Stimulated activated CD8-positive, alpha-beta memory T cell treated with anti-CD3 and anti-CD28 coated beads, Interleukin-12 subunit alpha, Interleukin-12 subunit beta, amount 100 ng/mL, for 24 hours (primary cell): Measurements from ENCODE around the gene MRPL58.

Source experiments
- DNase-seq: peaks from one replicate; pipeline ENCODE4 v3.0.0-alpha.2; 2020; ENCODE audit errors: extremely low read depth

Gene MRPL58

GRCh38 chr17:75046407-75047289, 34.2 kb downstream of the MRPL58 start, which contains the start of the genes ATP5PD and KCTD2:
ATP5PD (minus strand) TSS chr17:75046969; CDS start chr17:75042650, 4,319 bp downstream.
KCTD2 (plus strand) TSS chr17:75047225; CDS start chr17:75047251, 26 bp downstream.
- peak; percentile 88 for DNase-seq

GRCh38 chr17:75047398-75048098, 35.1 kb downstream of the MRPL58 start:
- DNase-seq = no peak

GRCh38 chr17:75048249-75048878, 35.9 kb downstream of the MRPL58 start:
- DNase-seq = no peak

GRCh38 chr17:75049057-75049456, 36.6 kb downstream of the MRPL58 start:
- DNase-seq = no peak

GRCh38 chr17:75049706-75050105, 37.2 kb downstream of the MRPL58 start:
- no peak for DNase-seq

GRCh38 chr17:75051941-75052340, 39.5 kb downstream of the MRPL58 start:
- no peak for DNase-seq

GRCh38 chr17:75059369-75060345, 47.2 kb downstream of the MRPL58 start:
- no peak for DNase-seq

GRCh38 chr17:75060434-75061054, 48.1 kb downstream of the MRPL58 start:
- DNase-seq = no peak

GRCh38 chr17:75061055-75061438, 48.6 kb downstream of the MRPL58 start:
- no peak for DNase-seq

- no peak for DNase-seq
Observed at GRCh38 chr17:75061618-75062017, 49.1 kb downstream of the MRPL58 start.

GRCh38 chr17:75063201-75063600, 50.7 kb downstream of the MRPL58 start:
- DNase-seq = no peak

GRCh38 chr17:75063626-75064025, 51.2 kb downstream of the MRPL58 start:
- DNase-seq = no peak

- no peak for DNase-seq
Observed at GRCh38 chr17:75064040-75064439, 51.6 kb downstream of the MRPL58 start.

GRCh38 chr17:75064460-75064859, 52.0 kb downstream of the MRPL58 start:
- no peak for DNase-seq

GRCh38 chr17:75064867-75065561, 52.5 kb downstream of the MRPL58 start:
- DNase-seq = no peak

GRCh38 chr17:75065562-75066151, 53.2 kb downstream of the MRPL58 start:
- DNase-seq = no peak

GRCh38 chr17:75067856-75068255, 55.4 kb downstream of the MRPL58 start:
- no peak for DNase-seq

- no peak for DNase-seq
Observed at GRCh38 chr17:75068750-75069149, 56.3 kb downstream of the MRPL58 start.

GRCh38 chr17:75069783-75070182, 57.3 kb downstream of the MRPL58 start:
- no peak for DNase-seq
